ENCODE measurements around the gene TEX36. TPM values are rescaled to one million over a fixed set of nuclear protein-coding genes. Genes with fewer than 3 reads are reported as not detected.

The TEX36 gene
- polyA plus RNA-seq, 1 of the 3 experiments (the other 2 are of a cell fraction), result not detected

- H3K4me3 ChIP-seq (ENCODE audit: low read depth in 2 of 2, low read length in 1 of 2), result no peak overlapping the region
- H4K20me1 ChIP-seq (ENCODE audit: insufficient read depth), result no peaks in the 10 kb centered on the region
- no peak overlapping the region for H3K4me2 ChIP-seq
- DNase-seq, result no peak
- no peaks in the 10 kb centered on the region for H3K9me2 ChIP-seq
- no peaks in the 10 kb centered on the region for H3K79me2 ChIP-seq (ENCODE audit: insufficient read depth)
- WGBS (ENCODE audit: low lambda C conversion rate), result 26% methylated on average over 7 of the region's 7 CpGs
- no peak overlapping the region for H3K9ac ChIP-seq
- H2AFZ ChIP-seq (ENCODE audit: low read depth), result no peak overlapping the region
- no peaks in the 10 kb centered on the region for H3K9me3 ChIP-seq
- CTCF ChIA-PET, result no interaction called here
- H3K4me1 ChIP-seq (ENCODE audit: control insufficient read depth in 1 of 2, insufficient read depth in 2 of 2, low read depth in 1 of 2, low read length in 1 of 2), result no peaks in the 10 kb centered on the region; a peak in 2 of 4 replicates
- H3K27ac ChIP-seq (ENCODE audit: low read depth in 2 of 2, low read length in 1 of 2), result no peak overlapping the region
- H3F3A ChIP-seq (replicated peaks; ENCODE audit: insufficient read depth), result no peaks in the 10 kb centered on the region
- TF ChIP-seq TEAD4 (IDR thresholded peaks at IDR 0.05; ENCODE audit: borderline replicate concordance, insufficient read depth) (no peak), CTCF (IDR thresholded peaks at IDR 0.05) (no peak), RFX5 (IDR thresholded peaks at IDR 0.05; ENCODE audit: low read length) (no peak), SIN3A (IDR thresholded peaks at IDR 0.05; ENCODE audit: borderline replicate concordance, low read depth, low read length) (no peak), ELF1 (IDR thresholded peaks at IDR 0.05) (no peak), SMC3 (IDR thresholded peaks at IDR 0.05; ENCODE audit: low read depth, low read length) (no peak), TAF1 (IDR thresholded peaks at IDR 0.05; ENCODE audit: borderline replicate concordance, low read depth, low read length) (no peak), USF1 (IDR thresholded peaks at IDR 0.05; ENCODE audit: borderline replicate concordance, low read depth) (no peak), RXRA (IDR thresholded peaks at IDR 0.05; ENCODE audit: borderline replicate concordance, low read depth) (no peak), NFIC (IDR thresholded peaks at IDR 0.05; ENCODE audit: borderline replicate concordance) (no peak), REST (IDR thresholded peaks at IDR 0.05; ENCODE audit: low read depth, low read length) (no peak), YY1 (IDR thresholded peaks at IDR 0.05; ENCODE audit: low read depth) (no peak), IRF3 (IDR thresholded peaks at IDR 0.05; ENCODE audit: low read depth, low read length) (no peak)
- H3K27me3 ChIP-seq (ENCODE audit: insufficient read depth), result no peaks in the 10 kb centered on the region
- H3K36me3 ChIP-seq (replicated peaks in 1 of 2; ENCODE audit: control insufficient read depth in 1 of 2, insufficient read depth in 2 of 2, low read length in 1 of 2), result no peaks in the 10 kb centered on the region
- POLR2A ChIA-PET, result no interaction called here
Observed at GRCh38 chr10:125607689-125608290, 75.2 kb downstream of the TEX36 start.
